Measurements from ENCODE around the gene DCST1.

The DCST1 gene

DNA sequence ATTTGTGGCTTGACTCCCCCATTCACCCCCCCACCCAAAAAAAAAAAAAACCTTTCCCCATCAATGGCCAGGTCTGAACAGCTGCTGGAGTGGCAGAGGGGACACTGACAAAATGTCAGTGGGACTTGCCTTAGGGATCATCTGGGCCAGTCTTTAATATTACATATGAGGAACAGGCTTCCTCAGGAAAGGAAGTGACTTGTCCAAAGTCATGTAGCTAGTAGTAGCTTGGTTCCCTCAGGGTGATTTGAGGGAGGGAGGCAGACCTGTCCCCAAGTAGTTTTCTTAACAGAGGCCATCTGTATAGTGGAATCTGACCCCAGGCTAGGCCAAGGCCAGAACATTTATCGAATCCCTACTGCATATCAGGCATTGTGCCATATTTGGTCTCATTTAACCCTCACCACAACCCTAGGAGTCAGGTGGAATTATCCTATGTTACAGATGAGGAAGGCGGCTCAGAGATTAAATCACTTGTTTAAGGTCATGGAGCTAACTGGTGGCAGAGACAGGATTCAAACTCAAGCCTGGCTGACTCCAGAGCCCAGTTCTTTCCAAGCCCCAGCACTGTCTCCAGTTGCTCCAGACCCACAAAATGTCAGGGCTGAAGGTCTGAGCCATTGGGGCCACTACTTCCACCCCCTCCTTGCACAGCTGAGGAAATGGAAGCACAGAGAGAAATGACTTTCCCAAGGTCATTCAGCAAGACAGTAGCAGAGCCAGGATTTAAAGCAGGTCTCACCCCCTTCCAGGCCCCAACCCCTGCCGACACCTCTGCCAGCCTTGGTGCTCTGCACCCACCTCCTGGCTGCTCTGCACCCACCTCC, 20.6 kb upstream of the DCST1 start:
- DNase-seq (ENCODE audit: low read depth in 2 of 2): no peak

DNA sequence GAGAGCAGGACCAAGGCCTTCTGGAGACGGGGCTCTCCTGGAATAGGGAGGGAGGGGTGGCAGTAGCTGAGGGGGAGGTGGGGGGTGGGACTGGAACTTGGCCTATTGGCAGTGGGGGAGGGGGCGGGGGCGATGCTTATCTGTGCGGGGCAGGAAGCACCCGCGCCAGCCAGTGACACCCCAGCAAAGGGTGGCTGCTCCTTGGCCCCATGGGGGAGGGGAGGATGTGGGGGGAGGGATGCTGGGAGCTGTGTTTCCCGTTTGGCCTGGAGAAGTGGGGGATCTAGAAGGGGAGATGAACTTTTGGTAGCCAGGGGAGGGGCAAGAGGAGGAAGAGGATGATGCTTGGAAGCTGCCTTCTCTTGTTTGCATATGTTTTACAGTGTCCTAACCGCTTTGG, 20.0 kb upstream of the DCST1 start:
- no peak for DNase-seq (ENCODE audit: low read depth in 2 of 2)

DNA sequence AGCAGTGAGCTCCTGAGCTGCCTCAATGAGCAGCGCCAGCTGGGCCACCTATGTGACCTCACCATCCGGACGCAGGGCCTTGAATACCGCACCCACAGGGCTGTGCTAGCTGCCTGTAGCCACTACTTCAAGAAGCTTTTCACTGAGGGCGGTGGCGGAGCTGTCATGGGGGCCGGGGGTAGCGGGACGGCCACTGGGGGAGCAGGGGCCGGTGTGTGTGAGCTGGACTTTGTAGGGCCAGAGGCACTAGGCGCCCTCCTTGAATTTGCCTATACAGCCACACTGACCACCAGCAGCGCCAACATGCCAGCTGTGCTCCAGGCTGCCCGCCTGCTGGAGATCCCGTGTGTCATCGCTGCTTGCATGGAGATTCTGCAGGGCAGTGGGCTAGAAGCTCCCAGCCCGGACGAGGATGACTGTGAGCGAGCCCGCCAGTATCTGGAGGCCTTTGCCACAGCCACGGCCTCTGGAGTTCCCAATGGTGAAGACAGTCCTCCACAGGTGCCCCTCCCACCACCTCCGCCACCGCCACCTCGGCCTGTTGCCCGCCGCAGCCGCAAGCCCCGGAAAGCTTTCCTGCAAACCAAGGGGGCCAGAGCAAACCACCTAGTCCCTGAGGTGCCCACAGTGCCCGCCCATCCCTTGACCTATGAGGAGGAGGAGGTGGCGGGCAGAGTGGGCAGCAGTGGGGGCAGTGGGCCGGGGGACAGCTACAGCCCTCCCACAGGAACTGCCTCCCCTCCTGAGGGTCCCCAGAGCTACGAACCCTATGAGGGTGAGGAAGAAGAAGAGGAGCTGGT, 18.7 kb upstream of the DCST1 start:
- no peak for DNase-seq (ENCODE audit: low read depth in 2 of 2)

DNA sequence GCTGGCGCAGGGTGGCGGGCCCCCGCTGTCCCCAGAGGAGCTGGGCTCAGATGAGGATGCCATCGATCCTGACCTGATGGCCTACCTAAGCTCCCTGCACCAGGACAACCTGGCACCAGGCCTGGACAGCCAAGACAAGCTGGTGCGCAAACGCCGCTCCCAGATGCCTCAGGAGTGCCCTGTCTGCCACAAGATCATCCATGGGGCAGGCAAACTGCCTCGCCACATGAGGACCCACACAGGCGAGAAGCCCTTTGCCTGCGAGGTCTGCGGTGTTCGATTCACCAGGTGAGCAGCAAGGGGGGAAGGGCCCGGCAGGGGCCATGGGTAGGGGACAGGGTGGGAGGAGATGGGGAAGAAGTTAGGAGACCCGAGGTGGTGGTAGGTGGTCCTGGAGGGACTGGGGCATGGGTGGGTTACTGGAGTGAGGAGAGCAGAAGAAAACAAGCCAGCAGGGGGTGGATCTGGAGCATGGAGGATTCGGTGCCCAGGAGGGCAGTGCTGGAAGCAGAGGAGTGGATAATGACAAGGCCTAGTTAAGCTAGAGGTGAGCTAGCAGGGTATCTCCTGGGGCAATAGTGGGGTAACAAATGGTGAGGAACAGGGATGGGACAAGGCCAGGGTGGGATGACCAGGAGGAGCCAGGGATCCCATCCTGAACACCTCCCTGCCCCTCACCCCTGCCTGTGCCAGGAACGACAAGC, 17.9 kb upstream of the DCST1 start:
- no peak for DNase-seq (ENCODE audit: low read depth in 2 of 2)

DNA sequence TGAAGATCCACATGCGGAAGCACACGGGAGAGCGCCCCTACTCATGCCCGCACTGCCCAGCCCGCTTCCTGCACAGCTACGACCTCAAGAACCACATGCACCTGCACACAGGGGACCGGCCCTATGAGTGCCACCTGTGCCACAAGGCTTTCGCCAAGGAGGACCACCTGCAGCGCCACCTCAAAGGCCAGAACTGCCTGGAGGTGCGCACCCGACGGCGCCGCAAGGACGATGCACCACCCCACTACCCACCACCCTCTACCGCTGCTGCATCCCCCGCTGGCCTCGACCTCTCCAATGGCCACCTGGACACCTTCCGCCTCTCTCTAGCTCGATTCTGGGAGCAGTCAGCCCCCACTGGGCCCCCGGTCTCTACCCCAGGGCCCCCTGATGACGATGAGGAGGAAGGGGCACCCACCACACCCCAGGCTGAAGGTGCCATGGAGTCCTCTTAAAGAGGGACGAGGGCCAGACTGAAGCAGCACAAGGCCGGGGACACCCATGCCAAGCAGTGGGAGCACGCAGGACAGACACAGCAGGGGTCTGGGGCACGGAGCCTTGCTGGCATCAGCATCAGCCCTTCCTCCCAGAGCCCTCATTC, 17.3 kb upstream of the DCST1 start:
- no peak for DNase-seq (ENCODE audit: low read depth in 2 of 2)

DNA sequence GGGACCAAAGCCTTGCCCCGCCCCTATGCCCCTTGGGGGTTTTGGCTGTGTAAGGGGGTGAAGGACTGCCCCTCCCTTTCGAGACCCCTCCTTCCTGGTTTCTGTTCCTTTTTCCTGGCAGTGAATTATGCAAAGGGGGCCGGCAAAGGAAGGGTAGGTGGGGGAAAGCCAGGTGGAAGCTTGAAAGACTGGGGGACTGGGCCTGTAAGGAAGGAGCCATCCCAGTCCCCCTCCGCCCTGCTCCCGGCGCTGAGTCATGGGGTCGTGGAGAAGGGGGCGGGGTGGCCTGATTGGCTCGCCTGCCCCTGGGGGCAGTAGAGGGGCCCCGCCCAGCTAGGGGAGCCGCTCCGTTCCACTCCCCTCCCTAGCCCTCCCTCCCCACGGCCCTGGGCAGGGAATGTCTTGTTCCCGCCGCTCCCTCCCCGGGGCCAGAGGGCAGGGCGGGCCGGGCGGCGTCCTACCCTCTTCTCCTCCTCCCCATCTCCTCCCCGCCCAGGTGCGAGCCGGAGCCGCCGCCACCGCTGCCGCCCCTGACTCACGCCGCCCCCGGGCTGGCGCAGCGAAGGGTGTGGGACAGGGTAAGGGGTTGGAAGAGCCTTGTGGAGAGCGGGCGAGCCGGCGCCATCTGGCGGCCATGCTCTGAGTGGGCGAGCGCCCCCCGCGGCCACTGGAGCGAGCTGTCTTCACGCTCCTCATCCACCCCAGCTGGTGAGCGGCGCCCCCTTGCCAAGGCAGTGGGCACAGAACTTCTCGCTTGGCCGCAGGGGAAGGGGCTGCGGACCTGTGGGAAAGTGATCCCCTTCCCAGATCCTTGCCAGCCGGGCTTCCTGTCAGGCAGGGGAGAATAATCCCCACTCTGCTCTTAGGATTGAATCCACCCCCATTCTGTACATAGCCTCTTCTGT, 16.3 kb upstream of the DCST1 start:
- peak; percentile 84 to 90 for DNase-seq (ENCODE audit: low read depth in 2 of 2)

DNA sequence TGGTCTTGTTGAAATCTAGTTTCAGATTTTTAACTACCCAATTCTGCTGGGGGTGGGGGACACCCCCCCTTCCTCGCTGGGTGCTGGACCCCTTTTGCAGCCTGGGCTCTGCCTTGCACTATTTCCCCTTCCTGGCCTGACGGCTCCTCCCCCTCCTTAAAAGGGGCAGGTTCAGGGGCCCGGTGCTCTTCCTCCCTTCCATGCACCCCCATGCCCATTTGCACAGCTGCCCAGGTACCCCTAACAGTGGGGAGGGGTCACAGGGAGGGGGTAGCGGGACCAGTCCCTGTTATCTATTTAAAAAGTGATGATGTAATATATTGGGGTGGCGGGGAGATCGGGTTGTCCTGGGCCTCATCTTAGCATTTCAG, 15.7 kb upstream of the DCST1 start:
- DNase-seq (ENCODE audit: low read depth in 2 of 2): no peak

DNA sequence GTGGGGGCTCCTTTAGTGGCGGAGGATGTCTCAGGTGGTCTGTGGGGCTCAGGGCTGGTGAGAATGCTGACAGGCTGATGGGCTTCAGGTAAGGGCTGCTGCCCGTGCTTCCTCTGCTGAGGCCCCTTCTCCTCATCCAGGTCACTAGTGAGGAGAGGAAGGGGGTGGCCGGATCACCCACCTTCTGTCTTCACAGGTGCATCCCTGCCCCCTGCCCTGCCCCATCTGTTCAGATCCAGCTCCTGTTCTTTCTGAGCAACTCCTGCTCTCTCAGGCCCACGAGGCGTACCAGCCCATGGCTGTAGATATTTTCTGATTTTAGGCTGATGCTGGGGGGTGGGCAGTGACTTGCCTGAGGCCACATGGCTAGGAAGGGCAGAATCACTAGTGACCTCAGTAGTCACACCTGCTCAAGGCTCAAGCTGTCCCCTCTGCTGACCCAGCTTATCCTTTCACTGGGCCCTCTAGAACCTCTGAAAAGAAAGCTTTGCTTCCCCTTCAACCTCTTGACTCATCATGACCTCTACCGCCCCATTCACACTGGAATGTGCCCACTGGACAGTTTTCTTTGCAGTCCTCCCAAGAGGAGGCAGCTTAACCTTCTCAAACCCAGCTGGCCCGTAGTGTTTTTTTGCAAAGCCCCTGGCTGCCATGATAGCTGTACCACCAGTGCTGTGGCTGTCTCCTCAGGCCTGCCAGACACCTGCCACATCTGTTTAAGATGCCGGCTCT, 14.8 kb upstream of the DCST1 start:
- DNase-seq (ENCODE audit: low read depth in 2 of 2): no peak

DNA sequence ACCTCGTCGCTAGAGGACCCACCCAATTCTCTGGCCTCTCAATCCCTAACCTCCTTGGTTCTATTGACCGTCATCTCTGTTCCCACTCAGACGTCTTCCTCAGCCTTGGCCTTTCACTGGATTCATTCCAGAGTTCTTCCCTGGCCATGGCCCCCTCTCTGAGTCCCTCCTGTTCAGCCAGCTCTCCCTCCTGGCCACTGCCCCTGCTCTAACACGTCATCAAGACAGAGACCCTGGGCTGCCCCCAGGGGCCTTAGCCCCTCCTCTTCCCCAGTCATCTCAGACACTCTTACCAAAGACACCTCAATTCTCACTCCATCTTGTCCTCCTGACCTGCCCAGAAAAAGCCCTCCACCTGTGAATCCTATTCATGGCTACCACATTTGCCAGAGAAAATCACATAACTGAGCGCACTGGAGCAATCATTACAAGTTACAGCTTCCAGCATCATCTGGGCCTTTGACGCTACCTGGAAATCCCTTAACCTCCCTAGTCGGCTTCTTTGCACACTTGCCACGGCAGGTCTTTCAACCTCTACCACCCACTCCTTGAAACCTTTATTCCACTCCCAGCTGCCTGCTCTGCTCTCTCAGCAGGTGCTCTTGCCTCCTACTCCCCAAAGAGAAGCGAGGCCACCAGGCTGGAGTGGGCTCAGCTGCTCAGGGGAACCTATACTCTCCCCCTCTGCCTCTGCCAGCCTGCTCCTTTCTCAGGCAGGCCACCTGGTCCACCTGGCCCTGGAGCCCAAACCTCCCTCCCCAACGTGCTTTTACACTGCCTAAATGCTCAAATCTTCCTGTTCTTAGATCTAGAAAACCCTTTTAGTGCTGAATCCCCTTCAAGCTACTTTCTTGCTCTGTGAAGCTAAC, 14.0 kb upstream of the DCST1 start:
- no peak for DNase-seq (ENCODE audit: low read depth in 2 of 2)

DNA sequence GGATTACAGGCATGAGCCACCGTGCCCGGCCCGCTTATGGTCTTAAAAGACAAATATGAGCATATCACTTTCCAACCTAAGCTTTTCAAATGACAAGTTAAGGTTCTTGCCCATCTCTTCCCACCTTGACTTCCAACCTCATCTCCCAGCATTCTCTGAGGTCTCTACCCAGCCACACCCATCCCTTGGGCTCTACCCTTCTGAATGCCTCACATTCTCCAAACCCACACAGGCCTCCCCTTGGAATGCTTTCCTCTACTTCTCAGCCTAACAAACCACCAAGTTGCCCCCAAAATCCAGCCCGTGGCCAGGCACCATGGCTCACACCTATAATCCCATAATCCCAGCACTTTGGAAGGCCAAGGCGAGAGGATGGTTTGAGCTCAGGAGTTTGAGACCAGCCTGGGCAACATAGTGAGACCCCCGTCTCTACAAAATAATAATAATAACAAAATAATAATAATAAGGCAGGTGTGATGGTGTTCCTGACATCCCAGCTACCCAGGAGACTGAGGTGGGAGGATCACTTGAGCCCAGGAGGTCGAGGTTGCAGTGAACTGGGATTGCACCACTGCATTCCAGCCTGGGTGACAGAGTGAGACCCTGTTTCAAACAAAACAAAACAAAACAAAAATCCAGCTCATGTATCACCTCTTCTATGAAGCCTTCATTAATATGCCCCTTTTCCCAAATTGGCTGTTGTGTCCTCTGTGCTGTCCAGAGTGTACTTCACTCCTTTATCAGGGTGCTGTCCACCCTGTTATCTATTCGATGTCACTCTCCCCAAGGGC, 11.3 kb upstream of the DCST1 start:
- no peak for DNase-seq (ENCODE audit: low read depth in 2 of 2)

DNA sequence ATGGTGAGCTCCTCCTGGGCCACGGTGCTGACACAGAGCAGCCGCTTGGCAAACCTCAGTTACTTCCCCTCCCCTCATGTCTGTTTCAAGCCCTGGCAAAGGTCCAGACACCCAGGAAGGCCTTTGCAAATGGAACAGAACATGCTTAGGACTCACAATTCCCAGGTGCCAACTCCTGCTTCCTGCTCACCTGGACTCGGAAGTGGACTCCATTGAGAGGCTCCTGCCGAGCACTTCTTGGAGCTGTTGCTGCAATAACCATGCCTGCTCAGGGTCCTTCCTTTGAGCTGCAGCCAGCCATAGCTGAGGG, 10.7 kb upstream of the DCST1 start:
- no peak for DNase-seq (ENCODE audit: low read depth in 2 of 2)

DNA sequence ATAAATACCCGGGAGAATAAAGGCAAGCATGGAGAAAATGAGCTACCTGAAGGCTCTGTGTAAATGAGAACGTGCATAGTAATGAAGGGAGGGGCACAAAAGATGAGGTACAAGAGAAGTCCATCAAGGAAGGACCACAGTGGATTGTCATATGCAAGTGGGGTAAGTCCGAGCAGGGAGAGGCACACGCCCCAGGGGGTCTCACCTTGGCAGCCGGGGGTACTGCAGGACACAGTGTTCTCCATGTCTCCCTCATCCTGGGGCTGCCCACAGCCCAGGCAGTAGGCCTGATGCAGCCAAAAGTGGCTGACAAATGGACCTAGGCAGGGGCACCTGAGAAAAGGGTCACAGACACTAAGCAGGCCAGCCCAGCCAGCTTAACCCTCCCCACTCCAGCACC, 10.0 kb upstream of the DCST1 start:
- DNase-seq (ENCODE audit: low read depth in 2 of 2): no peak

DNA sequence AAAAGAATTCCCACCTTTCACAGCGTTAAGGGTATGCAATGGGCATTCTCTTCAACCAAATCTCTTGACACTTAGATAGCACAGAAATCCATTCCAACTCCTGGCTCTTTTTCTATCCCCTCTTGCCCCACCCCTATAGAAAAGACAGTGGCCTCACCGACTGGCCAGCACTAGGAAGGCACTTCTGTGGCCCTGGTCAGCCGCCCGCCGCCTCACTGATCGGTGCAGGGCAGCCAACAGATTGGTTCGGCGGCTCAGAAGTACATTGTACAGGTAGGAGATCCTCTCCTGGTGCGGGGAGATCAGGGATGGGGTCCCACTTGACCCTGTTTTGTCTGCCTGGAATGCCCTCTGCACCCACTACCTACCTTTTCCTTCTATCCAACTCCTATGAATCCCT, 9.3 kb upstream of the DCST1 start:
- no peak for DNase-seq (ENCODE audit: low read depth in 2 of 2)

DNA sequence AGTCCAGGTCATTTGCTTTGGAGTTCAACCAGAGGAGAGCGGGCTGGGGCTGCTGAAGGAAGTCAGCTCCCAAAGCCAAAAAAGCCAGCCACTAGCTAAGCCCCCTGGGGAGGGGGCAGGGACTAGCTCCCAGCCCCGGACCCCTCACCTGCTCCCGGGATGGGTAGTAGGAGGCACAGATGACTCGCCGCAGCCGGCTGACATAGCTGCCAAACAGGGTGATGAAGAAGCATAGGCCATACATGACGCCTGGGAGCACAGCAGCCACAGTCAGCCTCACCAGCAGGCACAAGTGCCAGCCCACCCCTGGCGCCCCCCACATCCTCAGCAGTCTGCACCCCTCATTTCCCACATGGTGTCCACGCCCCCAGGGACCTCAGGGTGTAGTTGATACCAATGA, 7.5 kb upstream of the DCST1 start:
- DNase-seq (ENCODE audit: low read depth in 2 of 2): no peak

DNA sequence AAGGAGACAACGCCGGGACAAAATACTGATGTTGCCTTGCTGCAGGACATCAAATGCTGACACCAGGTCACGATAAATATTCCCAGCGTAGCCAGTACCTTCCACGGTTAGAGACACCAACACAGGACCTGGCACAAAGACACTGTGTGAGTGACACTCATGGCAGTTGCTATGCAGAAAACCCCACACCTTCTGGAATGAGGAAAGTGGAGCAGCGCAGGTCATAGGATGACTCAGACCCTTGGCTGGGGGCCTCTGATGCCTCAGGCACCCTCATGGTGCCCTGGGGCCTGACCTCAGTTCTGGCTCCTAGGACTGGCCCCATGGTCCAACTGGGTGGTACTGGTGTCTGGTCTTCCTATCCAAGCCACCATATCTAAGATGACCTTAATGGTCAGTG, 7.0 kb upstream of the DCST1 start:
- no peak for DNase-seq (ENCODE audit: low read depth in 2 of 2)

DNA sequence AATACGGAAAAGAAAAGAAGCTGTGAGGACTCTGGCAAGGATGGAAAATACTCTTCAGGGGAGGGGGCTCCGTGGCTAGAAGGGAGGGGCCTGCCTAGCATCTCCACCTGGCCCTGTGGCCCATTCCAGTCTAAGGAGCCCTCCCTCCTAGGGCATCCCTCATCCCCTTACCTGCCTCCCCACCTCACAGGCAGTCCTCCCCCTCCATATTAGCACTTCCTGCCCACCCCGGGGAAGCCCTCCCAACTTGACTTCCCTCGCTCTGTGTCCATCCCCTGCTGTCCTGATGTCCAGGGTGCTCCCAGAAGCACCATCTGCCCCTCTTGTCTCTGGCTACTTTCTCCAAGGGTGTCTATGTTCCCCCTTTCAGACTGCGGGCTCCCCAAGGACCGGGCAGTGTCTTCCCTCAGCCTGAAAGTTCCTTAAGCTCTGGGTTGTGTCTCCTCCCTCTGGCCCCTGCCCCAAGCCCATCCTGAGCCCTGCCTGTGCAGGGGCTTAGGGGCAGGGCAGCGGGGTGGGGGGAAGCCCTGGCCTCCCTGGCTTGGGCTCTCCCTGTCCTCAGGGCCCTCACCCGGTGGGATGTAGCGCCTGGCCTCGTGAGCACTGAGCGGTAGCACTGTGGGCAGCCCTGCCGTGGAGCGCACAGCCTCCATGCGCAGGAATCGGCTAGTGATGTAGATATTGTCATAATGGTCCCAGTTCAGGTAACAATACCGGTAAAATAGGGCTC, 3.9 kb upstream of the DCST1 start:
- no peak for DNase-seq (ENCODE audit: low read depth in 2 of 2)

DNA sequence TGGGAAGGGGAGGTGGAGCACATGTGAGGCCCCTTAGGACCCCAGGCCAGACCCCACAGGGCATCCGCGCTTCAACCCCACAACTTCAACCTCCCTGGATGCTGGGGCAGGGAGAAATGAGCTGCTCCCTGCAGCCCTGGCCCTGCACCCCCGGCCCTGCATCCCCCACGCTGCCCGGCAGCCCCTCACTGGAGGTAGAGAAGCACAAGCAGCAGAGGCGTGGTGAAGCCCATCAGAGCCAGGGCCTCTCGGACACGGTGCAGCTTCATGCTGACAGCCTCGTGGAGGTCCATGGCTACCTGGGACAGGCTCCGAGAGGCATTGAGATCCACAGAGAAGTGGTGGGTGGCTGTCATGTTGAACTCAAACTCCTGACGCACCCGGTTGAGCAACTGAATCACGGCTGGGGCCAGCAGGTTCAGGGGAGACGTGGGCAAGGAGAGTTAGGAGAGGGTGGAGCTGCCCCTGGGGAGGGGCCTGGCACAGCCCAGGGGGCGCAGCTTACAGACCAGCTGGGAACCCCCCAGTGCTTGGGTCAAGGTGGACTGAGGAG, 3.3 kb upstream of the DCST1 start:
- no peak for DNase-seq (ENCODE audit: low read depth in 2 of 2)

DNA sequence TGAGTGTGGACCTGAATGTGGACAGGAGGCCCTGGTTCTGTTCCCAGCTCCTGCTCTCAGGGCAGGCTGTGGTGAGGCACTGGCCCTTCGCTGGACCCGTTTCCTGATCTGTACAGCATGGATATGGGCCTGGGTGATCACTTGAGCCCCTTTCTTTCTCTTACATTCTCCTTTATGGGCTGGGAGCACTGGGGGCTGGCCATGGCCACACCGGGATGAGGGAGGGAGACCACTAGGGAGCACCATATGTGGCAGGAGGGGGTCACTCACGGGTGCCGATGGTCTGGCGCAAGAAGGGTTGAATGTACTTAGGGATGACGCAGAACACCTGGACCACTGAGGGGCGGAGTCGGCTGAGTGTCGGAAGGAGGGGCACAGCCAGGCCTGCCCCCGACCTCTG, 2.7 kb upstream of the DCST1 start:
- DNase-seq (ENCODE audit: low read depth in 2 of 2): no peak
